Measurements from ENCODE around the gene GPLD1. TPM values are rescaled to one million over a fixed set of nuclear protein-coding genes. Genes with fewer than 3 reads are reported as not detected.
A peak's percentile ranks its signal among the peaks of the same experiment; 100 is the strongest.

Gene GPLD1
- total RNA-seq (ENCODE audit: low replicate concordance) = 1.2 and 3.8 TPM in 2 replicates
- long read RNA-seq, partial matches to known transcripts = 0 of 1 reads
- long read RNA-seq, other reads (novel, unspliced or antisense) = 1 of 1 reads

GRCh38 chr6:24489470-24489869, at the start of gene GPLD1:
Gene GPLD1, minus strand, starts transcription at chr6:24489578. Its CDS starts 67 bp downstream, at chr6:24489511.
- peaks cover 6% of the 10 kb centered on the region for H3K4me1 Mint-ChIP-seq (ENCODE audit: unreplicated experiment)
- H3K36me3 Mint-ChIP-seq = no peaks in the 10 kb centered on the region
- TF ChIP-seq, protein P1, sequence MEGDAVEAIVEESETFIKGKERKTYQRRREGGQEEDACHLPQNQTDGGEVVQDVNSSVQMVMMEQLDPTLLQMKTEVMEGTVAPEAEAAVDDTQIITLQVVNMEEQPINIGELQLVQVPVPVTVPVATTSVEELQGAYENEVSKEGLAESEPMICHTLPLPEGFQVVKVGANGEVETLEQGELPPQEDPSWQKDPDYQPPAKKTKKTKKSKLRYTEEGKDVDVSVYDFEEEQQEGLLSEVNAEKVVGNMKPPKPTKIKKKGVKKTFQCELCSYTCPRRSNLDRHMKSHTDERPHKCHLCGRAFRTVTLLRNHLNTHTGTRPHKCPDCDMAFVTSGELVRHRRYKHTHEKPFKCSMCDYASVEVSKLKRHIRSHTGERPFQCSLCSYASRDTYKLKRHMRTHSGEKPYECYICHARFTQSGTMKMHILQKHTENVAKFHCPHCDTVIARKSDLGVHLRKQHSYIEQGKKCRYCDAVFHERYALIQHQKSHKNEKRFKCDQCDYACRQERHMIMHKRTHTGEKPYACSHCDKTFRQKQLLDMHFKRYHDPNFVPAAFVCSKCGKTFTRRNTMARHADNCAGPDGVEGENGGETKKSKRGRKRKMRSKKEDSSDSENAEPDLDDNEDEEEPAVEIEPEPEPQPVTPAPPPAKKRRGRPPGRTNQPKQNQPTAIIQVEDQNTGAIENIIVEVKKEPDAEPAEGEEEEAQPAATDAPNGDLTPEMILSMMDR (conservative IDR thresholded peaks at IDR 0.05) = no peak
- no peak within 1 kb of the TSS for H3K4me3 Mint-ChIP-seq
- peaks cover 4% of the 10 kb centered on the region for H3K27me3 Mint-ChIP-seq
- DNase-seq (ENCODE audit: extremely low spot score, unreplicated experiment) = no peak
- H3K9me3 Mint-ChIP-seq = no peaks in the 10 kb centered on the region
- peak within 1 kb of the TSS; percentile 46 for H3K27ac Mint-ChIP-seq

- Mint-ChIP-seq H3K4me1 (ENCODE audit: unreplicated experiment) (no peaks in the 10 kb centered on the region), H3K27me3 (no peaks in the 10 kb centered on the region), H3K36me3 (peaks cover 3% of the 10 kb centered on the region), H3K9me3 (no peaks in the 10 kb centered on the region), H3K27ac (no peak overlapping the region), H3K4me3 (no peak overlapping the region)
- DNase-seq (ENCODE audit: extremely low spot score, unreplicated experiment) = no peak
- TF ChIP-seq, protein P1 (conservative IDR thresholded peaks at IDR 0.05) = no peak
These were observed 48.5 kb upstream of the GPLD1 start for GRCh38 chr6:24537771-24538385.

GRCh38 chr6:24537082-24537699, 47.8 kb upstream of the GPLD1 start:
- Mint-ChIP-seq H3K4me1 (ENCODE audit: unreplicated experiment) (no peaks in the 10 kb centered on the region), H3K36me3 (peaks cover 6% of the 10 kb centered on the region), H3K4me3 (no peak overlapping the region), H3K27me3 (no peaks in the 10 kb centered on the region), H3K27ac (no peak overlapping the region), H3K9me3 (no peaks in the 10 kb centered on the region)
- DNase-seq (ENCODE audit: extremely low spot score, unreplicated experiment) = no peak
- TF ChIP-seq, protein P1 (conservative IDR thresholded peaks at IDR 0.05) = no peak

GRCh38 chr6:24536466-24536865, 47.1 kb upstream of the GPLD1 start:
- H3K36me3 Mint-ChIP-seq = peaks cover 6% of the 10 kb centered on the region
- H3K27me3 Mint-ChIP-seq = no peaks in the 10 kb centered on the region
- H3K4me3 Mint-ChIP-seq = no peak overlapping the region
- TF ChIP-seq, protein P1 (conservative IDR thresholded peaks at IDR 0.05) = no peak
- H3K27ac Mint-ChIP-seq = no peak overlapping the region
- no peaks in the 10 kb centered on the region for H3K4me1 Mint-ChIP-seq (ENCODE audit: unreplicated experiment)
- no peaks in the 10 kb centered on the region for H3K9me3 Mint-ChIP-seq
- no peak for DNase-seq (ENCODE audit: extremely low spot score, unreplicated experiment)

GRCh38 chr6:24535210-24535609, 45.8 kb upstream of the GPLD1 start:
- TF ChIP-seq, protein P1 (conservative IDR thresholded peaks at IDR 0.05) = no peak
- H3K4me1 Mint-ChIP-seq (ENCODE audit: unreplicated experiment) = no peaks in the 10 kb centered on the region
- no peaks in the 10 kb centered on the region for H3K9me3 Mint-ChIP-seq

More at GRCh38 chr6:24535210-24535609, 45.8 kb upstream of the GPLD1 start:
- H3K27ac Mint-ChIP-seq = no peak overlapping the region
- H3K4me3 Mint-ChIP-seq = no peak overlapping the region
- peaks cover 6% of the 10 kb centered on the region for H3K36me3 Mint-ChIP-seq
- H3K27me3 Mint-ChIP-seq = no peaks in the 10 kb centered on the region
- DNase-seq (ENCODE audit: extremely low spot score, unreplicated experiment) = no peak

All from type B pancreatic cell (in vitro differentiated cells).